GM18505 (cell line): ENCODE measurements around the gene WBP1.

ENCODE experiments used
- ATAC-seq: cut with Tn5 transposase; IDR thresholded peaks from one replicate; pipeline ENCODE4 v1.9.1; 2021; ENCODE audit not compliant: unreplicated experiment
- POLR2A ChIP-seq: IDR thresholded peaks from 4 replicates; pipeline ENCODE4 v1.6.1; 2011; ENCODE audit warnings: borderline replicate concordance; ENCODE audit not compliant: insufficient read depth, insufficient read length; ENCODE audit errors: extremely low read depth

Gene WBP1

DNA sequence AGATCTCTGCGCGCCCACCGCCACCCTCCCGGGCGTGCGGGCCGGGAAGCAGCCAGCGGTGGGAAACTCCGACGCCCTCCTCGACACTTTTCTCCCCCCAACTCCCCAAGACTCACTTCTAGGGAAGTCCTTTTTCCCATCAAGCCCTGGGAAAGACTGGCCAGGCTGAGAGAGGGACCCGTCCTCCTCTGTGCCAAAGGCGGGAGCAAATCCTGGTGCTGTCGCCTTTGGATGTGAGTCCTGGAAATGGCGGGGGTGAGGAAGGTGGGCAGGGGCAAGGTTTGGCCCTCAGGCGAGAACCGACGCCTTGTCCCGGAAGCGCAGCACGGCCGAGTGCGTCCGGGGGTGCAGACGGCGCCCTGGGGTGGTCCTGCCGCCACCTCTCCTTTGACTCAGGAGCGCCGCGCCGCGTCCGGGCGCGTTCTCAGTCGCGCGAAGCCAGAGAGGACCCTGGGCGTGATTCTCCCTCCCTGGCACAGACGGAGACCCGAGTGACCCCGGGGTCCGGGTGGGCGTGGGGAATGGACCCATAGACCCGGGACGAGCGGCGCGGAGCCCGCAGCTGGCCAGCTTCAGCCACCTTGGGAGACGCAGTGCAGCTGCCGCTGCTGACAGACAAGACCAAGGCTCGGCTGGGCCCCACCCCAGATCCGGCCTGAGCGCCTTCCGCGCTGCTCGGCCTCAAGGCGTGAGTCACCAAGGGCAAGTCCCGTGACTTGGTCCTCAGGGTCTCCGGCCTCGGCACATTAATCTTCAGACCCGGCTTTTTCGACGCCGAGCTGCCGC lies 44.7 kb downstream of the WBP1 start:
- peak; percentile 28 for ATAC-seq
- TF ChIP-seq POLR2A, result peak; percentile 82

GRCh38 chr2:74503506-74504475 lies 45.6 kb downstream of the WBP1 start:
- no peak for TF ChIP-seq POLR2A
- ATAC-seq, result no peak

- TF ChIP-seq POLR2A, result no peak
- no peak for ATAC-seq
Observed at GRCh38 chr2:74504591-74504990, 46.4 kb downstream of the WBP1 start.

GRCh38 chr2:74505448-74506246 lies 47.4 kb downstream of the WBP1 start:
- TF ChIP-seq POLR2A, result no peak
- no peak for ATAC-seq

- peak; percentile 94 for TF ChIP-seq POLR2A
- ATAC-seq, result peak; percentile 87
Observed at GRCh38 chr2:74507145-74507925, 49.1 kb downstream of the WBP1 start, which contains the start of gene PCGF1. TSS of gene PCGF1 (minus strand) at chr2:74507695. CDS start at chr2:74507668, 27 bp downstream.

DNA sequence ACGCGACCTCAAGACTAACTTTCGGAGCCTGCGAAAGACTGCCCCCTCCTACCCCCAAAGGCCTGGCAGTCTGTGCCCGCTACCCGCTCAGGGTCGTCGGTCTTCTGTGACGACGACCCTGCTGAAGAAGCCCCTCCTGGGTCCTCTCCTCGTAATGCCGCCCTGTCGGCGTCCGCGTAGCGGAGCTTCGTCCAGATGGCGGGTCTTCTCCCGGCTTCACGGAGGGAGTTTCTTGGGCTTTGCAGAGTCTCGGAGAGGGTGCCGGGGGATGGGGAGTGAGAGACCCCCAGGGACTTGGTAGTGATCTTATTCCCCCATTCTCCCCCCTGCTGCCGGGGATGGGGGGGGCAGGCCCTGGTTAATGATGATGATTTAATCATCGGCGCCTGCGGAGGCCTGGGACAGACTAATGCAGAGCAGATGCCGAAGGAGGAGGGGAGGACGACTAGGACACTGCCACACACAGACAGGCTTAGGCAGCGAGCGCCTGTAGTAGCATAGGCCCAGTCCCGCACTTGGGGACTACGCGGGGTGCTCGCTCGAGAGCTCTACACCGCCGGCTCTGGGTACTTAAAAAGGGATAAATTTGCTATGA lies 49.8 kb downstream of the WBP1 start:
- no peak for TF ChIP-seq POLR2A
- peak; percentile 14 for ATAC-seq

DNA sequence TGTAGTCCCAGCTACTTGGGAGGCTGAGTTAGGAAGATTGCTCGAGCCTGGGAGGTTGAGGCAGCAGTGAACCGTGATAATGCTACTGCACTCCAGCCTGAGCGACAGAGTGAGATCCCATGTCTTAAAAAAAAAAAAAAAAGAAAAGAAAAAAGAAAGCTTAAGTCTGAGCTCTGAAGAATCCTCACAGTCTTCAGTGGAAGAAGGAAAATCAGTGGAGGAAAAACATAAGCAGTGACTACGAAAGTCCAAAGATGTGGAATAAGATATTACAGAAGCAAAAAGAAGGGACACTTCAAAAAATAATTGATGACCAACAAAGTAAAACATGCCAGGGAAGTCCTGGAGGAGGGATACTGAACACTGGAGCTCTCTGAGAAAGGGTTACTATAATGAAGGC lies 52.0 kb downstream of the WBP1 start:
- no peak for ATAC-seq
- no peak for TF ChIP-seq POLR2A
